Activated CD8-positive, alpha-beta memory T cell treated with anti-CD3 and anti-CD28 coated beads for 48 hours (primary cell): ENCODE measurements around the gene ATM.

ENCODE experiments used
- DNase-seq, 3 experiments: peaks; one replicate each; pipeline ENCODE4 v3.0.0-alpha.2; 2020; ENCODE audit warnings: low read depth in 2 of 3, low spot score in 2 of 3

The ATM gene

GRCh38 chr11:108218912-108219783 lies 3.7 kb upstream of the ATM start:
- no peak for DNase-seq

GRCh38 chr11:108220721-108221336 lies 2.0 kb upstream of the ATM start:
- DNase-seq = no peak

GRCh38 chr11:108221371-108221770 lies 1.5 kb upstream of the ATM start:
- DNase-seq = no peak

GRCh38 chr11:108221911-108222573 lies 825 bp upstream of the ATM start:
- DNase-seq = no peak

GRCh38 chr11:108223348-108224149 lies 682 bp downstream of the ATM start:
- DNase-seq = no peak

GRCh38 chr11:108224366-108224765 lies 1.5 kb downstream of the ATM start:
- DNase-seq = no peak

GRCh38 chr11:108224911-108225786 lies 2.3 kb downstream of the ATM start:
- no peak for DNase-seq

- DNase-seq = no peak
Observed at GRCh38 chr11:108226036-108226435, 3.2 kb downstream of the ATM start.

GRCh38 chr11:108228251-108228650 lies 5.4 kb downstream of the ATM start:
- no peak for DNase-seq

- no peak for DNase-seq
Observed at GRCh38 chr11:108233277-108233945, 10.5 kb downstream of the ATM start.

- no peak for DNase-seq
Observed at GRCh38 chr11:108235192-108235591, 12.3 kb downstream of the ATM start.

- no peak for DNase-seq
Observed at GRCh38 chr11:108235633-108236032, 12.8 kb downstream of the ATM start.

- DNase-seq = no peak
Observed at GRCh38 chr11:108237058-108237481, 14.2 kb downstream of the ATM start.

- DNase-seq = no peak
Observed at GRCh38 chr11:108239076-108239475, 16.2 kb downstream of the ATM start.

GRCh38 chr11:108241330-108242037 lies 18.6 kb downstream of the ATM start:
- DNase-seq = no peak

GRCh38 chr11:108242422-108242821 lies 19.6 kb downstream of the ATM start:
- no peak for DNase-seq

- no peak for DNase-seq
Observed at GRCh38 chr11:108246308-108246707, 23.4 kb downstream of the ATM start.

- no peak for DNase-seq
Observed at GRCh38 chr11:108246885-108247284, 24.0 kb downstream of the ATM start.

- no peak for DNase-seq
Observed at GRCh38 chr11:108253176-108253575, 30.3 kb downstream of the ATM start.
